MM.1S (cell line): ENCODE measurements around the gene SCAMP1.

Experiments used
- DNase-seq: peaks from one replicate; pipeline ENCODE4 v3.0.0-alpha.2; 2015
- H2AFZ ChIP-seq: fragments of 300-600 bp; sonication (generic); 2 replicates; pipeline ENCODE4 v1.6.0; 2016; ENCODE audit warnings: antibody characterized with exemption, low read length
- H3F3A ChIP-seq: fragments of 300-600 bp; sonication (generic); 2 replicates; pipeline ENCODE4 v1.6.1; 2016; ENCODE audit warnings: mild to moderate bottlenecking, antibody characterized with exemption, low read length, moderate library complexity, mixed read lengths; ENCODE audit not compliant: insufficient read depth
- H3K27ac ChIP-seq: fragments of 300-600 bp; sonication (generic); 2 replicates; pipeline ENCODE4 v1.5.1; 2016; ENCODE audit warnings: mild to moderate bottlenecking, low read length
- H3K27me3 ChIP-seq: fragments of 300-600 bp; sonication (generic); replicated peaks from 2 replicates; pipeline ENCODE4 v1.6.0; 2016; ENCODE audit warnings: low read length; ENCODE audit not compliant: insufficient read depth
- H3K36me3 ChIP-seq: fragments of 300-600 bp; sonication (generic); replicated peaks from 2 replicates; pipeline ENCODE4 v1.6.1; 2016; ENCODE audit warnings: mild to moderate bottlenecking, low read length, mixed read lengths; ENCODE audit not compliant: insufficient read depth
- H3K4me1 ChIP-seq: fragments of 300-600 bp; sonication (generic); 2 replicates; pipeline ENCODE4 v1.6.1; 2016; ENCODE audit warnings: low read length, mixed read lengths
- H3K4me2 ChIP-seq: fragments of 300-600 bp; sonication (generic); 2 replicates; pipeline ENCODE4 v1.6.0; 2016; ENCODE audit warnings: low read depth, low read length
- H3K4me3 ChIP-seq: fragments of 300-600 bp; sonication (generic); 2 replicates; pipeline ENCODE4 v1.5.1; 2016; ENCODE audit warnings: low read length, mixed read lengths
- H3K79me2 ChIP-seq: fragments of 300-600 bp; sonication (generic); 2 replicates; pipeline ENCODE4 v1.6.1; 2016; ENCODE audit warnings: mixed run types, low read length, mixed read lengths
- H3K9ac ChIP-seq: fragments of 300-600 bp; sonication (generic); 2 replicates; pipeline ENCODE4 v1.6.1; 2016; ENCODE audit warnings: low read length, mixed read lengths
- H3K9me2 ChIP-seq: fragments of 300-600 bp; sonication (generic); replicated peaks from 2 replicates; pipeline ENCODE4 v1.6.1; 2016; ENCODE audit warnings: mild to moderate bottlenecking, low read length, mixed read lengths; ENCODE audit not compliant: insufficient read depth
- H3K9me3 ChIP-seq: fragments of 300-600 bp; sonication (generic); replicated peaks from 2 replicates; pipeline ENCODE4 v1.6.1; 2016; ENCODE audit warnings: mild to moderate bottlenecking, low read length, mixed read lengths; ENCODE audit not compliant: insufficient read depth
- H4K20me1 ChIP-seq: fragments of 300-600 bp; sonication (generic); 2 replicates; pipeline ENCODE4 v1.6.1; 2016; ENCODE audit warnings: mild to moderate bottlenecking, low read length, moderate library complexity, mixed read lengths; ENCODE audit not compliant: insufficient read depth
- EZH2 ChIP-seq: fragments of 300-600 bp; sonication (generic); optimal IDR thresholded peaks from 2 replicates; pipeline ENCODE3; 2017; ENCODE audit warnings: low read depth, mild to moderate bottlenecking, antibody characterized with exemption, low read length, mixed read lengths
- EZH2phosphoT487 ChIP-seq: fragments of 300-600 bp; sonication (generic); IDR thresholded peaks from 2 replicates; pipeline ENCODE4 v1.6.1; 2018; ENCODE audit warnings: antibody characterized with exemption, low read length
- TF ChIP-seq, protein P1 (sequence below): fragments of 300-600 bp; sonication (generic); IDR thresholded peaks from 2 replicates; pipeline ENCODE4 v1.5.1; 2016; ENCODE audit warnings: antibody characterized with exemption, low read length, mixed read lengths

SCAMP1 gene

DNA sequence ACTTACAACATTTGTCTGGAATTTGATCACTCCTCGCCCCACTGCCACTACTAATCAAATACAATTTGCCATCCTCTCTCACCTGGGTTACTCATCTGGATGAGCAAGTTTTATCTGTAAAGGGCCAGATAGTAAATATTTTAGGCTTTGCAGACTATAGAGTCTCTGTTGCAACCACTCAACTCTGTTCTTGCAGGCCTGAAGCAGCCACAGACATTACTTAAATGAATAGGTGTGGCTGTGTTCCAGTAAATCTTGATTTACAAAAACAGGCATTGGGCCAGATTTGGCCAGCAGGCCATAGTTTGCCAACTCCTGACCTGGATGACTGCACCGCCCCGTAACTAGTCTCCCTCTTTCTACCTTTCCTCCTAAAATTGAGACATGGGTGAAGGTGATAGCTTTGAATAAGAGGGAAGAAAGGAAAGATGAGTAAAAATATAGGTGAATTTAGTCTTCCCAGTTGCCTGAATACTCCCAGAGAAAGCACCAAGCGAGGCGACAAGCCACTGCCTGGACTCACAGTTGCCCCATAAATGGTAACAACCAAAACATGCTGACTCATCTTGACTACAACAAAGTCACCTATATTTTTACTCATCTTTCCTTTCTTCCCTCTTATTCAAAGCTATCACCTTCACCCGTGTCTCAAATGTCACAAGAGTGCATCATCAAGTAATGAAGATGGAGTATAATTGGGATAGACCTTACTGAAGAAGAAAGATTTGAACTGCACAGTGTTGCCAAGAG, 32.5 kb upstream of the SCAMP1 start:
- Histone ChIP-seq H3K27me3 (no peaks in the 10 kb centered on the region), H3K4me3 (no peak overlapping the region), H3K9me2 (no peaks in the 10 kb centered on the region), H3F3A (no peaks in the 10 kb centered on the region), H3K79me2 (no peaks in the 10 kb centered on the region), H3K27ac (no peak overlapping the region), H3K9me3 (no peaks in the 10 kb centered on the region), H3K36me3 (no peaks in the 10 kb centered on the region), H3K4me2 (no peak overlapping the region), H3K4me1 (no peaks in the 10 kb centered on the region), H3K9ac (no peak overlapping the region), H4K20me1 (no peaks in the 10 kb centered on the region), H2AFZ (no peak overlapping the region)
- TF ChIP-seq EZH2phosphoT487 (no peak), EZH2 (no peak)
- TF ChIP-seq, protein P1, sequence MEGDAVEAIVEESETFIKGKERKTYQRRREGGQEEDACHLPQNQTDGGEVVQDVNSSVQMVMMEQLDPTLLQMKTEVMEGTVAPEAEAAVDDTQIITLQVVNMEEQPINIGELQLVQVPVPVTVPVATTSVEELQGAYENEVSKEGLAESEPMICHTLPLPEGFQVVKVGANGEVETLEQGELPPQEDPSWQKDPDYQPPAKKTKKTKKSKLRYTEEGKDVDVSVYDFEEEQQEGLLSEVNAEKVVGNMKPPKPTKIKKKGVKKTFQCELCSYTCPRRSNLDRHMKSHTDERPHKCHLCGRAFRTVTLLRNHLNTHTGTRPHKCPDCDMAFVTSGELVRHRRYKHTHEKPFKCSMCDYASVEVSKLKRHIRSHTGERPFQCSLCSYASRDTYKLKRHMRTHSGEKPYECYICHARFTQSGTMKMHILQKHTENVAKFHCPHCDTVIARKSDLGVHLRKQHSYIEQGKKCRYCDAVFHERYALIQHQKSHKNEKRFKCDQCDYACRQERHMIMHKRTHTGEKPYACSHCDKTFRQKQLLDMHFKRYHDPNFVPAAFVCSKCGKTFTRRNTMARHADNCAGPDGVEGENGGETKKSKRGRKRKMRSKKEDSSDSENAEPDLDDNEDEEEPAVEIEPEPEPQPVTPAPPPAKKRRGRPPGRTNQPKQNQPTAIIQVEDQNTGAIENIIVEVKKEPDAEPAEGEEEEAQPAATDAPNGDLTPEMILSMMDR: no peak
- DNase-seq: no peak

DNA sequence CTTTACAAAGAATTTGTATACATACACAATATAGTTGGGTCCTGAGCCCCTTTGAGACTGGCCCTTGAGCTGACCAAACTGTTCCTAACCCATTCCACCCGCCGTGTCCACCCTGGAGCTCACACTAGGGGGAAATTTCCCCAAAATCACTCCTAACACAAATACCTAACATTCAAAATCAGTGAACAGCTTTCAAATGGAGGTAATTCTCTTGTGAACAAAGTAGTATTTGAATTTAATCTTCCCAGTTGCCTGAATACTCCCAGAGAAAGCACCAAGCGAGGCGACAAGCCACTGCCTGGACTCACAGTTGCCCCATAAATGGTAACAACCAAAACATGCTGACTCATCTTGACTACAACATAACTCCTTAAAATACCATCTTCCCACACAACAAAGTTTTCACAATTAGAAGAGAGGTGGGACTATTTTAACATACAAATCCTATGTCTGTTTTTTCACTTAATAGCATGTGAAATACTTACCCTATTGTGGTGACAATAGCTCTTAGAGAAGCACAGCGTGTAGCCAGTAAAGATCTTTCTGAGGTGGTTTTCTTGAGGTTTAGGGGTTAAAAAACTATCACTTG, 31.7 kb upstream of the SCAMP1 start:
- H3K9ac ChIP-seq: no peak overlapping the region
- no peak overlapping the region for H2AFZ ChIP-seq
- H3K9me2 ChIP-seq: no peaks in the 10 kb centered on the region
- DNase-seq: no peak
- no peak overlapping the region for H3K27ac ChIP-seq
- no peaks in the 10 kb centered on the region for H3K4me1 ChIP-seq
- no peak overlapping the region for H3K4me2 ChIP-seq
- no peak overlapping the region for H3K4me3 ChIP-seq
- H4K20me1 ChIP-seq: no peaks in the 10 kb centered on the region
- no peaks in the 10 kb centered on the region for H3F3A ChIP-seq
- H3K27me3 ChIP-seq: no peaks in the 10 kb centered on the region
- H3K36me3 ChIP-seq: no peaks in the 10 kb centered on the region
- H3K79me2 ChIP-seq: no peaks in the 10 kb centered on the region
- H3K9me3 ChIP-seq: no peaks in the 10 kb centered on the region
- TF ChIP-seq EZH2phosphoT487: no peak
- no peak for TF ChIP-seq EZH2
- TF ChIP-seq, protein P1: no peak

DNA sequence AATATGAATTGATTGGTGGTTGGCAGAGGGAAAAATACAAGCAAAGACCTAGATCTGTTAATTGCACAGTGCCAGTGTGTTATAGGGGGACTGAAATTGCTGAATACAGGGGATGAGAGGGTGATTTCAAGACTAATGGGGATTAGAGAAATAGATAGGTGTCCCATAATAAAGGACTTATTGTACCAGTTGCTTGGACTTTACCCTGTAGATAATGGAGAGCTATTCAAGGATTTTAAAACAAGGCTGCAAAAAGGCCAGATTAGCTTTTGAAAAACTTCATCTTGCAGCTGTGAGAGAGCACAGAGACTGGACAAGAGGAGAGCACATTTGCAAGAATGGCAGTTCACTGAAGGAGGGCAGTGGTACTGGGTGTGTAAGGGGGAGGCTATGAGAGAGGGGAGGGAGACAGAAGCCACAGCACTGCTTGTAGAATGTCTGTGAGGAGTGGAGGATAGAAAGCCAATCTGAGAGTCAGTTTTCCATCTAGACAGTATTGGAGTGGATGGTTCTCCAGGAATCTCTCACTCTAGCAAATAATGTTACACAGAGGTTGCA, 28.8 kb upstream of the SCAMP1 start:
- no peak for DNase-seq
- no peak overlapping the region for H3K4me3 ChIP-seq
- no peaks in the 10 kb centered on the region for H3F3A ChIP-seq
- no peak overlapping the region for H3K9ac ChIP-seq
- H3K79me2 ChIP-seq: no peaks in the 10 kb centered on the region
- H2AFZ ChIP-seq: no peak overlapping the region
- H3K4me1 ChIP-seq: no peaks in the 10 kb centered on the region
- H3K9me3 ChIP-seq: no peaks in the 10 kb centered on the region
- H3K36me3 ChIP-seq: no peaks in the 10 kb centered on the region
- TF ChIP-seq EZH2phosphoT487 (no peak), EZH2 (no peak)
- TF ChIP-seq, protein P1: no peak
- H3K9me2 ChIP-seq: no peaks in the 10 kb centered on the region
- H4K20me1 ChIP-seq: no peaks in the 10 kb centered on the region
- no peaks in the 10 kb centered on the region for H3K27me3 ChIP-seq
- H3K4me2 ChIP-seq: no peak overlapping the region
- no peak overlapping the region for H3K27ac ChIP-seq
